Heart right ventricle (tissue), 16 donors: ENCODE data around the gene SV2C. TPM values are rescaled to one million over a fixed set of nuclear protein-coding genes. Genes with fewer than 3 reads are reported as not detected.
"Not testable (repeated sequence)": the region's sequence is repeated elsewhere in the genome, so short reads cannot be mapped to it uniquely, and the experiment has no call there.

Source experiments
- ATAC-seq, 8 donors: fragments of 200-7000 bp; cut with Tn5 transposase; one replicate each; pipeline ENCODE4 v1.9.1; 2020; ENCODE audit warnings: mild to moderate bottlenecking in 8 of 8, moderate library complexity in 8 of 8, moderate number of reproducible peaks in 1 of 8
- DNase-seq, 2 donors: peaks; one replicate each; pipeline ENCODE4 v3.0.0-alpha.2; 2020
- H3K27ac ChIP-seq, 10 donors: fragments of 200-600 bp; sonication (generic) in 2 of 10; one replicate each; pipeline versions ENCODE4 v1.5.0 to v1.8.0; 2020 to 2022; ENCODE audit warnings: mild to moderate bottlenecking in 3 of 10
- H3K27me3 ChIP-seq, 7 donors: fragments of 200-600 bp; one replicate each; pipeline ENCODE4 v1.8.0; 2021 to 2022; ENCODE audit warnings: mild to moderate bottlenecking in 2 of 7
- H3K36me3 ChIP-seq, 9 donors: fragments of 200-600 bp; sonication (generic) in 1 of 9; one replicate each; pipeline versions ENCODE4 v1.5.0 to v1.8.0; 2020 to 2022; ENCODE audit warnings: mild to moderate bottlenecking in 2 of 9
- H3K4me1 ChIP-seq, 9 donors: fragments of 200-600 bp; sonication (generic) in 1 of 9; one replicate each; pipeline versions ENCODE4 v1.5.0 to v1.8.0; 2020 to 2022; ENCODE audit warnings: mild to moderate bottlenecking in 4 of 9
- H3K4me3 ChIP-seq, 10 donors: fragments of 200-600 bp; sonication (generic) in 2 of 10; one replicate each; pipeline versions ENCODE4 v1.5.0 to v1.8.0; 2020 to 2022; ENCODE audit warnings: mild to moderate bottlenecking in 7 of 10, moderate library complexity in 2 of 10
- H3K9me3 ChIP-seq, 11 donors: fragments of 200-600 bp in 10 of 11; sonication (generic) in 2 of 11; one replicate each; pipeline versions ENCODE4 v1.5.0 to v1.8.0; 2013 to 2022; ENCODE audit warnings: mild to moderate bottlenecking in 2 of 11, control low read depth in 1 of 11, moderate library complexity in 1 of 11
- CTCF ChIP-seq, 9 donors: fragments of 200-600 bp; sonication (generic) in 2 of 9; IDR thresholded peaks; one replicate each; pipeline versions ENCODE4 v1.5.0 to v1.8.0; 2021 to 2022; ENCODE audit warnings: antibody characterized with exemption in 9 of 9, mild to moderate bottlenecking in 5 of 9, moderate library complexity in 1 of 9
- WGBS, 2 donors: extraction: QIAGEN DNeasy Blood & Tissue Kit; methylation state at CpG; one replicate each; pipeline ENCODE4 v1.1.7; 2013; ENCODE audit warnings: inconsistent platforms in 1 of 2; 5-methylcytosine and 5-hydroxymethylcytosine counted together
- intact Hi-C, 10 donors: fragments of 100-400 bp; cut with DNase I; formaldehyde crosslinking; loops; one replicate each; pipeline versions ENCODE4 v1.11.1 to v1.14.2; 2022
- polyA plus RNA-seq, 2 donors: library from polyadenylated mRNA; stranded (reverse); fragments of 200-250 nt; gene quantifications; one replicate each; pipeline ENCODE4 v1.2.3, GENCODE V29; 2013
- total RNA-seq, 10 donors: library from RNA; stranded (reverse); fragmentation: NEBNext Ultra II Directional in 3 of 10; extraction: Animal tissue kit (Norgen Biotek cat#: 25700) in 3 of 10; gene quantifications; one replicate each; pipeline versions ENCODE4 v1.2.1 to v1.2.4, GENCODE V29; 2021 to 2023
- donor health status: Arrhythmogenic right ventricular cardiomyopathy.
- donor health status: ischemic (EF 13 %, LVEDD 7.1; RV severe dilation, severe dysfunction).
- donor health status: healthy with polysubstance abuse.
- donor health status: DM: no; HTN: yes; CAD: no.
- donor health status: DM: no; HTN: no; CAD: no.
- donor health status: ischemic (EF 25% LVEDD 6.9; RV normal size, moderate dysfunction).
- donor health status: ischemic (EF 25% LVEDD 5.7; RV mildly dilated, moderate dysfunction).
- donor health status: healthy.
- donor health status: DM: yes; HTN: yes; CAD: no.
- donor health status: Ischemic cardiomyopathy.
- donor health status: ischemic (EF 35%, LVEDD 5.7; RV mildly dilated, moderate dysfunction).
- donor health status: nonischemic (EF 11% LVEDD 7.7; RV severe dilation, severe dysfunction).
- donor health status: DM: yes; HTN: yes; CAD: no.
- donor health status: PGD.
- donor health status: ischemic (EF 29% LVEDD 5.4; RV normal size, mild dysfunction).
- donor health status: nonischemic (EF 23%, LVEDD 6.1; RV moderate dilation, normal function).

Gene SV2C
- total and polyA plus RNA-seq, 12 donors = 0.09 to 1.2 (median 0.24) TPM; not detected in 4

- no peaks in the 10 kb centered on the region for H3K9me3 ChIP-seq
- no peaks in the 10 kb centered on the region for H3K36me3 ChIP-seq
- TF ChIP-seq CTCF (IDR thresholded peaks at IDR 0.05) = no peak
- peak overlapping the region in 1 of 10 donors; percentile 20 for H3K27ac ChIP-seq
- H3K27me3 ChIP-seq = no peaks in the 10 kb centered on the region
- no peak overlapping the region for H3K4me3 ChIP-seq
- H3K4me1 ChIP-seq = peaks cover 0 to 17% (median 0%) of the 10 kb centered on the region in 9 donors
- WGBS, 2 donors = 87 to 94% methylated on average over 4 of the region's 4 CpGs
- ATAC-seq = no peak
- no peak for DNase-seq
- intact Hi-C loops = no loop called here
Observed at GRCh38 chr5:76332102-76332501, 248.9 kb downstream of the SV2C start.

GRCh38 chr5:76332611-76333205 is 249.5 kb downstream of the SV2C start:
- Histone ChIP-seq H3K4me1 (peaks cover 0 to 15% (median 0%) of the 10 kb centered on the region in 9 donors), H3K4me3 (no peak overlapping the region), H3K36me3 (no peaks in the 10 kb centered on the region), H3K27me3 (no peaks in the 10 kb centered on the region), H3K9me3 (no peaks in the 10 kb centered on the region), H3K27ac (no peak overlapping the region)
- DNase-seq = no peak
- no peak for TF ChIP-seq CTCF (IDR thresholded peaks at IDR 0.05)
- intact Hi-C loops = no loop called here
- WGBS, 2 donors = 85 to 87% methylated on average over 2 of the region's 2 CpGs
- no peak for ATAC-seq

- Histone ChIP-seq H3K9me3 (no peaks in the 10 kb centered on the region), H3K27me3 (no peaks in the 10 kb centered on the region), H3K4me3 (no peak overlapping the region), H3K27ac (no peak overlapping the region), H3K4me1 (peaks cover 0 to 22% (median 0%) of the 10 kb centered on the region in 9 donors), H3K36me3 (no peaks in the 10 kb centered on the region)
- intact Hi-C loops = no loop called here
- DNase-seq (no peak), ATAC-seq (peak in 1 of 8 donors; percentile 25)
- 56 to 60% methylated on average over 4 of the region's 4 CpGs for WGBS, 2 donors
- TF ChIP-seq CTCF (IDR thresholded peaks at IDR 0.05) = no peak
Observed at GRCh38 chr5:76333571-76333970, 250.4 kb downstream of the SV2C start.

- WGBS, 2 donors = 95 to 98% methylated on average over 3 of the region's 3 CpGs
- no peak for DNase-seq
- intact Hi-C loops = no loop called here
- Histone ChIP-seq H3K27ac (no peak overlapping the region), H3K4me3 (no peak overlapping the region), H3K4me1 (peaks cover 0 to 22% (median 0%) of the 10 kb centered on the region in 9 donors), H3K9me3 (no peaks in the 10 kb centered on the region), H3K36me3 (no peaks in the 10 kb centered on the region), H3K27me3 (no peaks in the 10 kb centered on the region)
- no peak for ATAC-seq
- TF ChIP-seq CTCF (IDR thresholded peaks at IDR 0.05) = no peak
Observed at GRCh38 chr5:76334574-76334973, 251.4 kb downstream of the SV2C start.

- H3K4me3 ChIP-seq, ATAC-seq, H3K36me3 ChIP-seq, H3K27me3 ChIP-seq, H3K27ac ChIP-seq, H3K9me3 ChIP-seq, intact Hi-C loops, DNase-seq: not testable (repeated sequence)
- H3K4me1 ChIP-seq = peaks cover 0 to 22% (median 0%) of the 10 kb centered on the region in 9 donors
- WGBS, 2 donors = 61 to 100% methylated on average over 2 of the region's 5 CpGs
Observed at GRCh38 chr5:76335451-76335850, 252.3 kb downstream of the SV2C start.

GRCh38 chr5:76336253-76336809 is 253.1 kb downstream of the SV2C start:
- H3K4me3 ChIP-seq, intact Hi-C loops, H3K36me3 ChIP-seq, H3K27ac ChIP-seq, ATAC-seq, H3K9me3 ChIP-seq, H3K27me3 ChIP-seq, DNase-seq: not testable (repeated sequence)
- H3K4me1 ChIP-seq = peaks cover 0 to 15% (median 0%) of the 10 kb centered on the region in 9 donors
- 97 to 98% methylated on average over 26 to 33 of the region's 33 CpGs for WGBS, 2 donors
